Activated B cell treated with CpG ODN at 0.5 μM for 24 hours (primary cell): ENCODE data around the gene IL11RA. TPM values are rescaled to one million over a fixed set of nuclear protein-coding genes. Genes with fewer than 3 reads are reported as not detected.
A peak's percentile ranks its signal among the peaks of the same experiment; 100 is the strongest.

Experiments used
- ATAC-seq: fragments of 200-7000 bp; cut with Tn5 transposase; one replicate; pipeline ENCODE4 v1.10.0; 2021; ENCODE audit warnings: low read depth, mild to moderate bottlenecking, moderate library complexity
- CTCF ChIA-PET: fragments of 350-600 bp; sonication (Branson Sonifier 250); formaldehyde crosslinking; loops from one replicate; lab custom pipeline; 2021; ENCODE audit warnings: antibody characterized with exemption; lab: Charles Lee
- POLR2A ChIA-PET: fragments of 350-600 bp; sonication (Branson Sonifier 250); formaldehyde crosslinking; loops from one replicate; lab custom pipeline; 2021; ENCODE audit warnings: antibody characterized with exemption; lab: Charles Lee
- DNase-seq: peaks from one replicate; pipeline ENCODE4 v3.0.0; 2022
- H3K27ac Mint-ChIP-seq: one replicate; pipeline ENCODE4 v1.8.0; 2020; ENCODE audit warnings: mixed read lengths
- H3K27me3 Mint-ChIP-seq: one replicate; pipeline ENCODE4 v1.8.0; 2021; ENCODE audit warnings: mixed read lengths
- H3K36me3 Mint-ChIP-seq: one replicate; pipeline ENCODE4 v1.8.0; 2021; ENCODE audit warnings: low read depth, mixed read lengths
- H3K4me1 Mint-ChIP-seq: one replicate; pipeline ENCODE4 v1.8.0; 2021; ENCODE audit warnings: mixed read lengths
- H3K4me3 Mint-ChIP-seq: one replicate; pipeline ENCODE4 v1.8.0; 2020; ENCODE audit warnings: mild to moderate bottlenecking, mixed read lengths
- H3K9me3 Mint-ChIP-seq: one replicate; pipeline ENCODE4 v1.8.0; 2020; ENCODE audit warnings: mixed read lengths
- CTCF ChIP-seq: fragments of 200-600 bp; IDR thresholded peaks from one replicate; pipeline ENCODE4 v1.8.0; 2022; ENCODE audit warnings: antibody characterized with exemption, mild to moderate bottlenecking
- intact Hi-C: fragments of 100-400 bp; cut with micrococcal nuclease; formaldehyde crosslinking; loops from one replicate; pipeline ENCODE4 v1.15.1; 2024
- total RNA-seq: library from RNA; stranded (reverse); gene quantifications from 2 replicates; pipeline ENCODE4 v1.2.3, GENCODE V29; 2022

The IL11RA gene
- total RNA-seq, 1 donor from 2014 or later, result 18.8 TPM

GRCh38 chr9:34607331-34607730 lies 44.7 kb upstream of the IL11RA start:
- ChIA-PET CTCF (interaction anchor here (1.0 to 1.2 kb wide), 2 partner anchors 23 to 275 kb away, joined by 3 read pairs; no protein-coding TSS in a partner anchor), POLR2A (no interaction called here)
- intact Hi-C loops, result no loop called here
- TF ChIP-seq CTCF, result no peak
- H3K4me3 Mint-ChIP-seq, result no peak overlapping the region
- peaks cover 14% of the 10 kb centered on the region for H3K4me1 Mint-ChIP-seq
- H3K27ac Mint-ChIP-seq, result no peak overlapping the region
- peaks cover 3% of the 10 kb centered on the region for H3K27me3 Mint-ChIP-seq
- ATAC-seq (no peak), DNase-seq (no peak)
- H3K36me3 Mint-ChIP-seq, result peaks cover 3% of the 10 kb centered on the region
- H3K9me3 Mint-ChIP-seq, result no peaks in the 10 kb centered on the region

GRCh38 chr9:34610434-34611206 lies 41.4 kb upstream of the IL11RA start:
- H3K4me1 Mint-ChIP-seq, result peaks cover 19% of the 10 kb centered on the region
- H3K27me3 Mint-ChIP-seq, result no peaks in the 10 kb centered on the region
- ChIA-PET CTCF (interaction anchor here (0.9 to 5.3 kb wide), 2 partner anchors 10 to 25 kb away, joined by 4 to 62 read pairs; partner anchors contain the start of genes DCTN3 and SIGMAR1), POLR2A (interaction anchor here (0.5 to 6.8 kb wide), 3 partner anchors 10 to 1321 kb away, joined by 5 to 44 read pairs (median 21); partner anchors contain the start of genes DCTN3, NFX1 and SIGMAR1)
- no peak for TF ChIP-seq CTCF
- H3K27ac Mint-ChIP-seq, result no peak overlapping the region
- DNase-seq, result no peak
- ATAC-seq, result no peak
- peaks cover 17% of the 10 kb centered on the region for H3K36me3 Mint-ChIP-seq
- no peaks in the 10 kb centered on the region for H3K9me3 Mint-ChIP-seq
- H3K4me3 Mint-ChIP-seq, result no peak overlapping the region
- intact Hi-C loops, result loop anchor here (5.0 to 10.0 kb wide), 6 partner anchors 37 to 1204 kb away; partner anchors contain the start of genes DNAJB5, GALT, HINT2 and NOL6

GRCh38 chr9:34611251-34611810 lies 40.7 kb upstream of the IL11RA start:
- peaks cover 24% of the 10 kb centered on the region for H3K36me3 Mint-ChIP-seq
- POLR2A ChIA-PET, result interaction anchor here (0.5 to 6.8 kb wide), 3 partner anchors 9 to 1321 kb away, joined by 5 to 44 read pairs (median 21); partner anchors contain the start of genes DCTN3, NFX1 and SIGMAR1
- no peak for TF ChIP-seq CTCF
- H3K4me1 Mint-ChIP-seq, result peaks cover 19% of the 10 kb centered on the region
- intact Hi-C loops, result loop anchor here (5.0 to 10.0 kb wide), 6 partner anchors 36 to 1203 kb away; partner anchors contain the start of genes DNAJB5, GALT, HINT2 and NOL6
- ATAC-seq (peak; percentile 3), DNase-seq (no peak)
- H3K27ac Mint-ChIP-seq, result peak overlapping the region; percentile 90
- peak overlapping the region; percentile 86 for H3K4me3 Mint-ChIP-seq
- H3K9me3 Mint-ChIP-seq, result no peaks in the 10 kb centered on the region
- CTCF ChIA-PET, result interaction anchor here (0.9 to 5.3 kb wide), 2 partner anchors 9 to 24 kb away, joined by 4 to 62 read pairs; partner anchors contain the start of genes DCTN3 and SIGMAR1
- H3K27me3 Mint-ChIP-seq, result no peaks in the 10 kb centered on the region

DNA sequence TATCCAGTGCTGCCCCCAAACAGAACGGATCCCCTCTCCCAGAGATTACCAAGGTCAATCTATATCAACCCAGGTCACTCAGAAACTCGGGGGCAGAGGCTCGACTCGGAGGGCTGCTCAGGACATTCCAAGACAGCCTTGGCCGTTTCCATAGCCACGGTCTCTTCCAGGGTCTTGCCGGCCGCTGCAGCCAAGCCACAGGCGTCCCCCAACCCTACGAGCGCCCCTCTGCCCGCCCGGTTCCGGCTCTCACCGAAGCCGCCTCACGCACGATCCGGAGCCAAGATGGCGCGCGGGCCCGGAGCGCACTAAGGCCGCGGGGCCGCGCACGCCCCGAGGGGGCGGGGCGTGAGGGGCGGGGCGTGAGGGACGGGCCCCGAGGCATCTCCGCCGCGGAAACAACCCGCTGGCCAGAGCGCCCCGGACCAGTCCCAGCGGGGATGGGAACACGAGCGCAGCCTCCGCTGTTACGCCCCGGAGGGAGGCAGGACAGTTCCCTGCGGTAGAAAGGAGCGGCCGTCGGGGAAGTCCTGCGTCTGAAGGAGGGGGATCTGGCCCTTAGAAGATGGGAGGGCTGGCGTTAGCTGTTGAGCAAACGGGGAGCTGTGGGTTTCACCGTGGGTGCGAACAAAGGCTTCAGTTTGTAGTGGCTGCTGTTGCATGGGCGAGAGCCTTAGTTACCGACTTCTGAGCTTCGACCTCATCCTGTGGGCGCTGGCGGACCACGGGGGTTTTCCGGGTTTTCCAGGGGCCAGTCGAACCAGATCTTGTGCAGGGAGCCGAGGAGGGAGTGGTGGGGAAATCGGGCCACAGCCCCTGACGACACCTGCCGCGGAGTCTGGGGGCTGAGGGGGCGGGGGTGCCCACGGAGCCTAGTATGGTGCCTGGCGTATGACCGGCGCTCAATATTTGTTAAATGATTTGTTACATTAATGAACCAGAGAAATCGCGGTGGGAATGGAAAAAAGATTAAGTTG lies 39.9 kb upstream of the IL11RA start, which contains the start of gene RPP25L:
Gene RPP25L, minus strand, starts transcription at position 287 of the 977 bp plus-strand sequence. CDS start 801 bp downstream, outside the sequence.
- H3K9me3 Mint-ChIP-seq, result no peaks in the 10 kb centered on the region
- H3K27ac Mint-ChIP-seq, result peak within 1 kb of the TSS; percentile 90
- ChIA-PET CTCF (interaction anchor here (0.8 to 5.3 kb wide), 5 partner anchors 8 to 90 kb away, joined by 3 to 62 read pairs (median 5); partner anchors contain the start of genes DCTN3 and SIGMAR1), POLR2A (interaction anchor here (0.6 to 6.8 kb wide), 7 partner anchors 8 to 157 kb away, joined by 3 to 44 read pairs (median 5); partner anchors contain the start of genes DCTN3, DNAI1, FAM219A and GALT)
- intact Hi-C loops, result loop anchor here (1.0 to 10.0 kb wide), 13 partner anchors 8 to 1203 kb away; partner anchors contain the start of genes DCTN3, DNAI1, DNAJB5 and FAM219A
- H3K4me3 Mint-ChIP-seq, result peak within 1 kb of the TSS; percentile 86
- peak; percentile 96 for ATAC-seq
- DNase-seq, result peak; percentile 90
- no peak for TF ChIP-seq CTCF
- peaks cover 19% of the 10 kb centered on the region for H3K4me1 Mint-ChIP-seq
- H3K27me3 Mint-ChIP-seq, result no peaks in the 10 kb centered on the region
- H3K36me3 Mint-ChIP-seq, result peaks cover 32% of the 10 kb centered on the region
